Forelimb muscle (tissue), 1 donor: ENCODE results near the gene SGK2. TPM values are rescaled to one million over a fixed set of nuclear protein-coding genes. Genes with fewer than 3 reads are reported as not detected.
A peak's percentile ranks its signal among the peaks of the same experiment; 100 is the strongest.

Experiments
- DNase-seq: peaks from one replicate; pipeline ENCODE4 v3.0.0-alpha.2; 2013; ENCODE audit warnings: low read depth
- polyA plus RNA-seq: library from polyadenylated mRNA; unstranded; fragments of 120-200 nt; gene quantifications from one replicate; pipeline ENCODE4 v1.2.1, GENCODE V29; 2013; ENCODE audit not compliant: insufficient read length

Gene SGK2
- polyA plus RNA-seq, 1 donor = 1.7 TPM

DNA sequence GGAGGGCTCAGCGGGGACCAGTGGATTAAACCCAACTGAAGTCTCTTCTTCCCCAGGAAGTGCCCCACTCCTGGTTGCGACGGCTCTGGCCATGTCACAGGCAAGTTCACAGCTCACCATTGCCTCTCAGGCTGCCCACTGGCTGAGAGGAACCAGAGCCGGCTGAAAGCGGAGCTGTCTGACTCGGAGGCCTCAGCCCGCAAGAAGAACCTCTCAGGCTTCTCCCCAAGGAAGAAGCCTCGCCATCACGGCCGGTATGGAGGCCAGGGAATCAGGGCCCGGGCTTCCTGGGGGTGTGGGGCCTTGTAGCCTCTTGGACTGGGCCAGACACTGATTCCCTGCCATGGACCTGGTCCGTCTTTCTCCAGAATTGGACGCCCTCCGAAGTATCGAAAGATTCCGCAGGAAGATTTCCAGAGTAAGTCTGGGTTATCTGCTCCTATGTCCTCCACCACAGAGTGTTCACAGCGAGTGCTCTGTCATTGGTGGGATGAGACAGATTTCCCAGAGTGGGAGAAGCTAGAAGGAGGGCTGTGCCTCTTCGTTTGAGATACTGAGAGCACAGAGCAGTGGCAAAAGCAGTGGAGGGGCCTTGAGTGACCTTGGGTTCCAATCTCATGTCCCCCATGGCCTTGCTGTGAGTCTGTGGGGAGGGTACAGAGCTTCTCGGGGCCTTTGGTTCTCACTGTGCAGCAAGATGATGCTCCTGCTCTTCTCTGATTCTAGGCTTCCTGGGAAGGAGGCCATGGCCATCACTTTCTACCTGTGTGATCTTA is 22.6 kb upstream of the SGK2 start:
- DNase-seq = no peak

DNA sequence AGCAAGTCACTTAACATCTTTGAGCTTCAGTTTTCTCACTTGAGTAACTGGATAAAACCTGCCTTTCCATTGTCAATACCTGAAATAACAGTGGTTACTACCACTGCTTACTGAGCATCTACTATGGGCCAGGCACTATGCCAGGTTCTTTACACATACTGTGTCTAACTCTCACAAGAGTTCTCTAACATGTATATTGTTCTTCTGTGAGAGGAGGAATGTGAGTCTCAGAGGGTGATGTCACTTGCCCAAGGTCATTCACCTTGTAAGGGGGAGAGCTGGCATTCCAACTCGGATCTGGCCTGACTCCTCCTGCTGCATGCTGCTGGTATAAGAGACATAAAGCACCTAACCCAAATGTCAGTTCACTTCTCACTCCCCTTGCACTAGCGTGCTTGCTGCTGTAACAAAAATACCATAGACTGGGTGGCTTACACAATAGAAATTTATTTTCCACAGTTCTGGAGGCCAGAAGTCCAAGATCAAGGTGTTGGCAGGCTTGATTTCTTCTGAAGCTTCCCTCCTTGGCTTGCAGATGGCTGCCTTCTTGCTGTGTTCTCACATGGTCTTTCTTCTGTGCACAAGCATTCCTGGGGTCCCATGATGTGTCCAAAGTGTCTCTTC is 21.9 kb upstream of the SGK2 start:
- DNase-seq = no peak

DNA sequence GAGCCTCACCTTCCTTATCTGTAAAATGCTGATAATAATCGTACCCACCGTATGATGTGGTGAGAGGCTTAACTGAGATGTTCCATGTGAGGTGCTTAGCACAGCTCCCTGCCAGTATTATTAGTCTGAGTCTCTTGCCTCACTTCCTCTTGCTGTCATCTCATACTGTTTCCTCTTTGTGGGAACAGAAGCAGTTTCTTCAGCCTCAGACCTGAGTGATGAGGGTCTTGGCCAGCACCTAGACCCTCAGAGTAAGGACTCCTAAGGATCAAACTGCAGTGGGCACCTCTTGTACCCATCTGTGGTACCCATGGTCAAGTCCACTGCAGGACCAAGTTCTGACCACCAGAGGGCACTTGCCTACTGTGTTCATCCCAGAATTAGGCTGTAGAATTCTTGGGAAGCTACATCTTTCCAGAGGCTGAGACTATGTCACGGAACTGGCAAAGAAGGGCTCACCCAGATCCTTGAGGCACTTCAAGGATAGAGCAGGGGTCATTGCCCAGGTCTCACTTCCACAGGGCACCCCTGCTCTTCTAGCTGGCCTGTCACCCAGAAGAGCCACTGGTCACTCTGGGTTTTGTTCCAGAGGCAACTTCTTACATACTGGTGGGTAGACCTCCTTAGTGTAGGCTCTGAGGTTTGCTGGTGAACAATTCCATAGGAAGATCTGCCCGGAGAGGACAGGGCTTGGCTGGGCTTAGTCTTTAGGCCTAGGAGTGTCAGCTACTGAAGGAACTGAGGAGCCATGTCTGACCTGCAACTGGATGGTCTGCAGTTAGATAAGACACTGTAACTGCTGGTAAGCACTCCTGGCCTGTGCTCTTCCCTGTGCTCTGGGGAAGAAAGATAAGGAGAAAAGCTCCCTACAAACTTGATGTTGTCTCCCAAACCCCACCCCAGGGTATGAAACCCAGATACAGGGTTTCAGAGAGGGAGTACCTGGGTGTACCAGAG is 20.6 kb upstream of the SGK2 start:
- peak; percentile 17 for DNase-seq

DNA sequence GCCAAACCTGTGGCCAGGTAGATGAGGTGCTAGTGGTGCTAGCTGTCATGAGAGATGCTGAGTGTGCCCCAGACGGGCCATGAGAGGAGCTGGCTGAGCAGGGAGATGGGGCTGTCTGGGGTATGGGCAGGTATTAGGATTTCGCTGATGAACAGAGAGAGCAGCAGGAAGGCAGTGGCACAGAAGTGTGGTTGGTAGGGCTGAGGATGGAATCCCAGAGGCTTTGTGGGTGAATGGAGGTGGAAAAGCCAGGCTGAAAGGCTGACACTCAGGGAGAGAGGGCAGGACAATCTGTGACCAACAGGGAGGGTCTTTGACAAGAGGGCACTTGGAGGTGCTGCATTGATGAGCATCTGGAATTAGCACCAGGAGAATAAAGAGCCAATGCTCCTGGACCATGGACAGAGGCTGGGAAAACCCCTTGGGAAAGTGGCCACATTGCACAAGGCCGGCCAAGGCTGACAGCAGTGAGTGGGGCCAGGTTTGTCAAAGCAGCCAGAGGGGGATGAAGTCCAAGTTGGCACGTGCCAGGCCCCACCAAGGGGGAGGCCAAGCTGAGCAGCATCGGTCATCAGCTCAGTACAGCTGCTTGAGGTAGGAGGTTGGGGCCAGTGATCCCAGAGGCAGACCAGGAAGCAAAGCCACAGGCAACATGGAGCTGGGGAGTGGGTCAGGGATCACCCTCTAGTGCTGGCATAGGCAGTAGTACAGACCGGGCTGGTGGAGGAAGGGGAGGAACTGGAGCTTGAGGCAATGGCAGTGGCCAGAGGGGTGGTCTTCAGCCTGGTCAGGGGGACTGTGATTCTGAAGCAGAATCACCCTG is 19.7 kb upstream of the SGK2 start:
- no peak for DNase-seq

DNA sequence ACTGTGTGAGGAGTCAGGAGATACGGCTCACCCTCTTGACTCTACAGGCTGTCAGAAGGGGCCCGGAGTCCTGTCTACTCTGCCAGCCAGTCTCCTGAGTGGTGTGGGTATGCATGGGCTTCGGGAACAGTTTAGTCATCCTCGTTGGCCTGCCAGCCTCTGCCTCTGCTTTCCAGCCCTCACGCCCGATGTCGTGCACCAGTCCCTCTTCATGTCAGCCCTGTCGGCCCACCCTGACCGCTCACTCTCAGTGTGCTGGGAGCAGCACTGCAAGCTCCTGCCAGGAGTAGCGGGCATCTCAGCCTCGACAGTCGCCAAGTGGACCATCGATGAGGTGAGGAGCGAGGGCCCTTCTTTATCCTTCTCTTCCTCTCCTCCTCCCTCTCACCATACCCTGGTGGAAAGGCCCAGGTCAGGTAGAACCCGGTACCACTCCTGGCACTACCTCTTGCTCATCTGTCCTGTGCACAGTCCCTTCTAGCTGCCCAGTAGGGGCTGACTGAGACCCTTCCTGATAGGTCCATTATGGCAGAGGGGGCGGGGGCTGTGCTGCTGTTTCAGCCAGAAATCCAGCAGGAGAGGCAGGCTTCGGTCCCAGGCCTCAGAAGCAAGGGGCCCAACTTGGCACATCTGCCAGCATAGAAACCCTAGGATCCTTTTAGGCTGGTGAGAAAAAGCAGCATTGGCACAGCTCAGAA is 18.7 kb upstream of the SGK2 start:
- DNase-seq = no peak

DNA sequence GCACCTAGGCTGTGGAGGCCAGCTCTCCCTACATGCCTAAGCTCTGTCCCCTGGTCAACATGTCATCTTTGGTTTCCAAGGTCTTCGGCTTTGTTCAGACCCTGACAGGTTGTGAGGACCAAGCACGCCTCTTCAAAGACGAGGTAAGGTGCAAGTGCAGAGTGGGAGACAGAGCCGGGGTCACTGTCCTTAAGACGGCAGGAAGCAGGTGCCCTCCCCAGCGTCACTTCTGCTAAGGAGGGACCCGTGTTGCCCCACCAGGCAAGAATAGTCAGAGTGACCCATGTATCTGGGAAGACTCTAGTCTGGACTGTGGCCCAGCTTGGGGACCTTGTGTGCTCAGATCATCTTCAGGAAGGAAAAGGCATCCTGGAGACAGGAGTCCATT is 18.2 kb upstream of the SGK2 start:
- no peak for DNase-seq

DNA sequence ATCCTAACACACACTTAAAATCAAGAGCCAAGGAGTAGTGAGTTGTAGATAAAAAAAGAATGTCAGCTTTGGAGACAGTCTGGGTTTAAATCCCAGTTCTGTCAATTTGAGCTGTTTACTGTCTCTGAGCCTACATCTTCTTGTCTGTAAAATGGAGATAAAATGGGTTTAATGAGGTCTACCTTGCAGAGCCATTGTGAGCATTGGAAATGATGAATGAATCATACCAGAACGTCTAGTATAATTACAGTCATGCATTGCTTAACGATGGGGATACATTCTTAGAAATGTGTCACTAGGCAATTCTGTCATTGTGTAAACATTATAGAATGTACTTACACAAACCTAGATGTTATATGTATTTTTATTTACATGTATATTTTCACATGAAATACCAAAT is 17.6 kb upstream of the SGK2 start:
- DNase-seq = no peak

DNA sequence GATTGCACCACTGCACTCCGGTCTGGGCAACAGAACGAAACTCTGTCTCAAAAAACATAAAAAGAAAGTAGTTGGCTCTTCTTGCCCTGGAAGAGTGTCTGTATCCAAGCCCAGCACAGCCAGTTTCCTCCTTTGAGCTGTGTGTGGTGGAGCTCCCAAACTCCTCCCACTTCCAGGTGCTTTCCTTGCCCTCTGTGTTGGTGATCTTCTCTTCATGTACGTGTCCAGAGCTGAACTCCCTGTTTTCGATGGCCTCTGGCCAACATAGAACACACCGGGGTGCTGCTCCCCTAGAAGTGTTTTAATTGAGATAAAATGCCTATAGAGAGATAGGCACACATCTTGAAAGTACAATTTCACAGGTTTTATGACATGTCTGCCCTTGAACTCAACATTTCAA is 16.7 kb upstream of the SGK2 start:
- no peak for DNase-seq

DNA sequence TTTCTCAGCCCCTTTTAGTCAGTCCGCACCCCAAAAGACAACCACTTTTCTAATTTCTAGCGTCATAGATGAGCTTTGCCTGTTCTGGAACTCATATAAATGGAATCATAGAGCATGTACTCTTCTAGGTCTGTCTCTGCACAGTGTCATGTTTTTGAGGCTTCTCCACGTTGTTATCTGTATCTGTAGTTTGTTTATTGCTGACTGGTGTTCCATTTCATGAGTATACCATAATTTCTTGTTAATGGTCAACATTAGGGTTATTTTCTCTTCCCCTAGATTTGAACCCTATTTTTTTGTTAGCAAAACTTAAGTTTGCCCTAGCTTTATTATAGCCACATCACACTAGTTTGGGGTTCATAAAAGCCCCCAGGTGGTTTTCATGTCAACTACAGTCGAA is 16.2 kb upstream of the SGK2 start:
- no peak for DNase-seq

DNA sequence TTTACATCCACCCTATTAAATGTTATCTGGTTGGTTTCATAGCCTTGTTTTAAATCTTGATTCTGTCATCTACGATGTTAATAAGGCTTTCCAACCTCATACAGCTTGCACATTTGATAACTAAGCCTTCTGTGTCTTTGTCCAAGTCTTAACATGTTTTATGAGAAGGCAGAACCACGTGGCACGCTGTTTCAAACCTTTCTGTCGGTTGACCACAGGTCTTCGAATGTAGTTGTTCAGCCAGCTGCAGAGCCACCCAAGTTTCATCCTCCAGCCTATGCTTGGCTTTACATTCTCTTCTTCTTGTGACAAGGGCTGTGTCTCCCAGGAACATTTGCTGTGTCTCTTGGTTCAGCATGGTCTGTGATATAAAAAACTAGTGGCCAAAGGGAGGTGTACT is 15.7 kb upstream of the SGK2 start:
- DNase-seq = no peak

DNA sequence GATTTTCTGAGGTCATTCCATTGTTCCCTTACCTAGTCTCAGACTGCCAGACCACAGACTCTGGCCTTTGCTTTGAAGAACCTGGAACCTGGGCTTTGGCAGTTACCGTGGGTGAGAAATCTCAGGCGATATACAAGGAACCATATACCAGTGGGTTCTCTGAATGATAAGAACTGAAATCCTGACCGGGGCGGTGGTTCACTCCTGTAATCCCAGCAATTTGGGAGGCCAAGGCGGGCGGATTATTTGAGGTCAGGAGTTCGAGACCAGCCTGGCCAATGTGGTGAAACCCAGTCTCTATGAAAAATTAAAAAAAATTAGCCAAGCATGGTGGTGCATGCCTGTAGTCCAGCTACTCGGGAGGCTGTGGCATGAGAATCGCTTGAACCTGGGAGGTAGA is 14.3 kb upstream of the SGK2 start:
- DNase-seq = no peak

DNA sequence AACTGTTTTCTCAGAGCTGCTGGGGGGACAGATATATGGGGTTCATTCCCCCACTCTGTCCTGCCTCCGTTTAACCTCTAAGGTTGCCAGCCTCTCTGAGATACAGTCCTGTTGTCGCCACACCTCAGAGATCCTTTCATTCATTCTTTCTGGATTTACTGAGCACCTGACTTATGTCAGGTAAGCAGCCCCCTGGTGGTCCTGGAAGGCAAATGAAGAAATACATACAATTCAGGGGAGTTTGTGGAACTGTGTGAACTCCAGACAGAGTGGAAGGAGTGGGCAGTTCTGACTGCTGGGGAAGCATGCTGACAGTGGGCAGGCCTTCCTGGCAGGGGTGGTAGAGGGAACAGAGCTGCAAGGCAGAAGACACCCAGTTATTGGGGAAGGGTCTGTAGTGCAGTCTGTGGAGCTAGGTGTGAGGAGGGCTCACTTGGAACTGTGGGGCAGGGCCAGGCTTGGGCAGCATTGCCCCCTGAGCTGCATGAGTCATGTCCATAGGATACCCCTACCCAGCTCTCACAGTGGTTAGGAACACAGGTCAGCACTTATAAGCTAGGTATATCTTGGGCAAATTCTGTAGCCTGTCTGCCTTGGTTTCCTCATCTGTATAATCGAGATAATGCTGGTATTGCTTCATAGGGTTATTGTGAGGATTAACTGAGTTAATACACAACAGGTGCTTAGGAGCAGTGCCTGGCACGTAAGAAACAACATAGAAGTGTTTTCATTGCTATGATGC is 12.8 kb upstream of the SGK2 start:
- no peak for DNase-seq

DNA sequence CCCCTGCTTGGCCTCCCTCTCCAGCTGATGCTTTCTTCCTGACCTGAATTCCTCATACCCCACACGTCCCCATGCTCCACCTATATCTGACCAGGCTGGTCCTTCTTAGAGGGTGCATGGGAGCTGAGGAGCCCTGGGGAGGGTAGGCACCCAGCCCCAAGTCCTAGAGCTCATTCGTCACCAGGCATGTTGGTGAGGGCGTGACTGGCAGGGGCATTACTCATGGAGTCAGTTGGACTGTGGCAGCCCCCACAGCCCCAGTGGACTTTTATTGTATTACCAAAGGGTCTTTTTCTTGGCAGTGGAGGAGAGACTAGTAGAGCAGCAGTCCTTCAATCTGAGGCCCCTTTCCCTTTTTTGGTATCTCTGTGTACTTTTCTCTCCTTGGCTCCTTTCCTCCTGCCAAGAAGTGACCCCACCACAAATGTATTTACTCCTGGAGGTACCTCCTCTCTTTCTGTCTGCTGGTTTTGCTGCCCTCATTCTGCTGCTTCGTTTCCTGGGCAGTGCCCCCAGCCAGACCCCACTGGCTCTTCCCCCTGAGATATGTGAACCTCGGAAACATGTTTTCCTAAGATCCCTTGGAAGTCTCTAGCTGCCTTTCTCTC is 10.4 kb upstream of the SGK2 start:
- DNase-seq = no peak

DNA sequence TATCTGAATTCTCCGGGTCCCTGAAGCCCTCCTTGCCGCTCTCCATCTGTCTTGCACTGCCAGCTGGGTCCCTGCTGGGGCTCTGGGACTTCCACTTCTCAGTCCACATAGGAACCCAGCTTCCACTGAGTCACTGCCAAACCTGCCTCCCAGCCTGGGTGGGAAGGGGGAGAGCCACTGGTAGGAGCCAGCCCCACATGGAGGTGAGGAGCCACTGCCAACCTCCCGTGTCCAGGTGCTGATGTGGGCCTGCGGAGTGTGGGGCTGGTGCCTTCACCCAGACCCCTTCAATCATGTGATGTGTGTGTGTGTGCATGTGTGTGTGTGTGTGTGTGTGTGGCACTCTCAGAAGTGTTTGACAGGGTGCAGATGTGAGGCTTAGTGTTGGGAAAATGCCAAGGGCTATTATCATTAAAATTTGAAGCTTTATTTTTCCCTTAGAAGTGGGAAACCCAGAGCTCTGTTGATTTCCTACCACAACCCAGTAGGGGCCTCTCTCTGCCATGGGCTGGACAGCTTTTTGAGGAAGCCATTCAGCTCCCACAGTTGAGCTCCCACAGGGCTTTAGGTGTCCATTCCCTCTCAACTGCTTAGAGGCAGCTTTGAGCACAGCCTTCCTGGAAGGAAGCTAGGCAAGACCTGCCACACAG is 9.3 kb upstream of the SGK2 start:
- DNase-seq = no peak

DNA sequence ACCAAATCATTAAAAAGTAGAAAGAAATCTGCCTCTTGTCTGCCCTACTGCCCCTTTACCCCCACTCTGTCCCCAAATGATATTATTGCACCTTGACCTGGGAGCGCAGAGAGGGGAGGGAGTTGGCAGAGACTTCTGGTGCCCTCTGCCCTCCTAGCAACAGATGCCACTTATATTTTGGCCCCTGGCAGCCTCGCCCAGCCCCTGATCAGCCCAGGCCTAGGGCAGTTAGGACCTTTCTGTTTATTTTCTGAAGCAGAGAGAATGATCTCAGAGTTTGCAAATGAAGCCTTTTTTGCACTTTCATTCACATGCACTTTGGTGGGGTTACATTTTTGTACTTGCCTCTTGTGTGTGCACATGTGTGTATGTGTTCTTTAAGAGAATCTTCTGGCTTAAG is 8.4 kb upstream of the SGK2 start:
- no peak for DNase-seq

DNA sequence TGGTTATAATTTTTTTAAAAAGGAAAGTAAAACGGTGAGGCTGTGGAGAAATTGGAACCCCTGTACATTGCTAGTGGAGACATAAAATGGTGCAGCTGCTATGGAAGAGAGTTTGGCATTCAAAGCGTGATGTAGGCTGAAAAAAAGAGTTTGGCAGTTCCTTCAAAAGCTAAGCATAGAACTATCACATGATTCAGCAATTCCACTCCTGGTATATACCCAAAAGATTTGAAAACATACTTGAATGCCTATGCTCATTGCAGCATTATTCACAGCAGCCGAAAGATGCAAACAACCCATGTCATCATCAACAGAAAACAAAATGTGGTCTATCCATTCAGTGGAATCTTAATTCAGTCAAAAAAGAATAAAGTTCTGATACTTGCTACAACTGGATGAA is 4.5 kb upstream of the SGK2 start:
- no peak for DNase-seq

DNA sequence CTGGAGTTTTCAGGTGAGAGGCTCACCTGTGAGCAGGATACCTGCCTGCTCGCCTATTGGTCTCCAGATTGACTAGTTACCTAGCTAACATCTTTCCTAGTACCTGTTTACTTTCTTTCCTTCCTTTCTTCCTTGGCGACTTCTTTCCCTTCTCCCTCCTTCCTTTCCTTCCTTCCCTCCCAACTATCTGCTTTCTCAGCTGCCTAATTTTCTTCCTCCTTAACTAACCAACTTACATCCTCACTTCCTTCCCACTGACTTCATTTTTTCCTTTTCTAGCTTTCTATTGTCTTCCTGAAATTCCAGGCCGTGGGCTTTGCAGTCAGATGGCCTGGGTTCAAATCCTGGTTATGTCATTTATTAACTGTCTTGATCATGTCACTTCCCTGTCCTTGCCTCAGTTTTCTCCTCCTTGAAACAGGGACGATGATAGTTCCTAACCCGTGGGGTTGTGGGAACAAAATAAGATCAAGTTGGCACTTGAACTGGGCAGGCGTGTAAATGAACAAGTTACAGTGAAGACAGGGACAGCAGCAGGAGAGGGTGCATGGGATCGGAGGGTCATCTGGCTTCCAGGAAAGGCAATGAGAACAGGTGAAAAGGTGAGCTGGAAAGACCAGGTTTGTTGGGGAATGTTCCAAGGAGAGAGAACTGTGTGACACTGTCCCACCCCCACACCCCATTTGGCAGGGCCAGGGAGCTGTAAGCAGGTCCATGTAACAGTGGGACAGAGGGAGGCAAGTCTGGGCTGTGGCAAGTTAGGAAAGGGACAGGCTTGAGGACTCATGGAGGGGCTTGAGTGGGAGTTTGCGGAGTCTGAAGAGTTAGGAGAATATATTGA is 540 bp downstream of the SGK2 start:
- DNase-seq = no peak

DNA sequence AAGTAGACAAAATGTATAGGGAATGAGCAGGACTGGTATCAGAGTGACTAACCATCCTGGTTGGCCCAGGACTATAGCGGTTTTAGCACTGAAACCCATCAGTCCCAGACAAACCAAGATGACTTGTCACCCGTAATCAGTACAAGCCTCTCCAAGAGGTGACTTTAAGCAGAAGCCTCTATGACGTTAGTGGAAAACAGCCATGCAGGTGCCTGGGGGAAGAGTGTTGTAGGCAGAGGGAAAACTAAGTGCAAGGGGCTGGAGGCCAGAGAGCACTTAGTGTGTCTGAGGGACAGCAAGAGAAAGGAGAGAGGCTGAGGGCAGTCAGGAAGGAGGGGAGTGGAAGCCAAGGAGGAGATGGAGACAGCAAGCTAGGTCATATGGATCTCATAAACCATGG is 2.1 kb downstream of the SGK2 start:
- DNase-seq = no peak

DNA sequence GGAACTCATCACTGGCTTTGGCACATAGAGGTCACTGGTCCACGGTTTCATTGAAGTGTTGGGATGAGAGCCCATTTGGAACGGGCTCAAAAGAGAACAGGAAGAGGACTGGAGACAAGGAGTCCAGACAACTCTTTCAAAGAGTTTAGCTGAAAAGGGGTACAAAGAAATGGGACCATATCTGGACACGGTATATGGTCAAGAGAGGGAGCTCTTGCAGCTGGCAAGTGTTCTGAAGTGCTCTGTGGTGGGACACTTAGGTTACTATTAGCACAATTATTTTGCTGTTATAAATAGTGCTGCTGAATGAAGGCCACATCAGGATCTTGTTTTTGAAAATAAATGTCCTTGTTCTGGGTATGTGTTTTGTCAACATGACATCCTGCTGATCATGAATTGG is 4.6 kb downstream of the SGK2 start:
- DNase-seq = no peak
